Panc1 (cell line): ENCODE data around the gene IRF2BP1. TPM values are rescaled to one million over a fixed set of nuclear protein-coding genes. Genes with fewer than 3 reads are reported as not detected.

Source experiments
- ATAC-seq: fragments of 200-7000 bp; cut with Tn5 transposase; 2 replicates; pipeline ENCODE4 v1.9.1; 2020; ENCODE audit warnings: mild to moderate bottlenecking, moderate library complexity
- BruUV-seq: library from RNA; stranded (reverse); fragments of 400-500 nt; replicated peaks from 2 replicates; lab custom pipeline; 2021; lab: Mats Ljungman, UMichigan
- CTCF ChIA-PET: fragments of 300-600 bp; sonication (Branson Sonifier 250); formaldehyde crosslinking; loops from one replicate; lab custom pipeline; 2022; ENCODE audit warnings: antibody characterized with exemption; lab: Charles Lee
- POLR2A ChIA-PET: fragments of 300-600 bp; sonication (Branson Sonifier 250); formaldehyde crosslinking; loops from one replicate; lab custom pipeline; 2022; ENCODE audit warnings: antibody characterized with exemption; lab: Charles Lee
- DNase-seq: peaks from one replicate; pipeline ENCODE4 v3.0.0-alpha.2; 2010; ENCODE audit warnings: low read depth, low spot score
- H3K27ac ChIP-seq: 2 replicates; pipeline ENCODE4 v1.5.1; 2011; ENCODE audit warnings: mild to moderate bottlenecking, low read length, inconsistent platforms
- H3K27me3 ChIP-seq: fragments of 200-500 bp; sonication (Bioruptor generic); 2 replicates; pipeline ENCODE4 v1.6.0; 2014; ENCODE audit warnings: low read length, inconsistent platforms; ENCODE audit not compliant: control insufficient read depth, insufficient read depth
- H3K36me3 ChIP-seq: fragments of 200-500 bp; sonication (Bioruptor generic); 2 replicates; pipeline ENCODE4 v1.5.1; 2014; ENCODE audit warnings: inconsistent platforms, mild to moderate bottlenecking, low read length, moderate library complexity; ENCODE audit not compliant: control insufficient read depth, insufficient read depth
- H3K4me1 ChIP-seq: 2 replicates; pipeline ENCODE4 v1.5.1; 2011; ENCODE audit warnings: inconsistent platforms, mild to moderate bottlenecking, low read length, moderate library complexity; ENCODE audit not compliant: control insufficient read depth, insufficient read depth
- H3K4me3 ChIP-seq, 2 experiments: 2 replicates each; pipeline ENCODE4 v1.5.1; 2011 to 2012; ENCODE audit warnings: low read depth in 2 of 2, low read length in 2 of 2, mild to moderate bottlenecking in 2 of 2, inconsistent platforms in 1 of 2, moderate library complexity in 1 of 2
- H3K9me3 ChIP-seq: fragments of 200-500 bp; sonication (Bioruptor generic); 2 replicates; pipeline ENCODE4 v1.5.1; 2014; ENCODE audit warnings: low read depth, mild to moderate bottlenecking, inconsistent platforms, low read length, moderate library complexity; ENCODE audit not compliant: control insufficient read depth, insufficient read depth
- POLR2AphosphoS5 ChIP-seq: IDR thresholded peaks from 2 replicates; pipeline ENCODE4 v1.6.1; 2012; ENCODE audit warnings: mild to moderate bottlenecking, low read depth, low read length, moderate library complexity
- REST ChIP-seq, 2 experiments: IDR thresholded peaks; 2 replicates each; pipeline ENCODE4 v1.6.1; 2011 to 2012; ENCODE audit warnings: low read depth in 2 of 2, control low read depth in 1 of 2, low read length in 1 of 2, mild to moderate bottlenecking in 1 of 2, moderate library complexity in 1 of 2; ENCODE audit not compliant: insufficient read depth in 1 of 2
- SIN3A ChIP-seq: IDR thresholded peaks from 2 replicates; pipeline ENCODE4 v1.6.1; 2012; ENCODE audit warnings: low read depth, mild to moderate bottlenecking, low read length, moderate library complexity, borderline replicate concordance; ENCODE audit not compliant: insufficient read depth
- TCF7L2 ChIP-seq: IDR thresholded peaks from 2 replicates; pipeline ENCODE4 v1.6.1; 2011; ENCODE audit warnings: mild to moderate bottlenecking, low read depth, low read length, inconsistent platforms
- in situ Hi-C: cut with HindIII; loops from 2 replicates; pipeline ENCODE4 v1.10.0; 2016; ENCODE audit warnings: low sequenced_read_pairs, low pct_unique_long_range_greater_than_20kb
- intact Hi-C: fragments of 100-400 bp; cut with micrococcal nuclease; formaldehyde crosslinking; loops from one replicate; pipeline ENCODE4 v1.10.0; 2022; ENCODE audit not compliant: unreplicated experiment
- total RNA-seq: library from RNA; stranded (reverse); gene quantifications from one replicate; pipeline ENCODE4 v1.2.1, GENCODE V29; 2021; ENCODE audit not compliant: unreplicated experiment
- TF ChIP-seq, protein P1 (sequence below): fragments of 450-650 bp; IDR thresholded peaks from 2 replicates; pipeline ENCODE4 v1.5.1; 2017; ENCODE audit warnings: mild to moderate bottlenecking

Gene IRF2BP1
- total RNA-seq, 1 experiment from 2014 or later: 21.9 TPM

DNA sequence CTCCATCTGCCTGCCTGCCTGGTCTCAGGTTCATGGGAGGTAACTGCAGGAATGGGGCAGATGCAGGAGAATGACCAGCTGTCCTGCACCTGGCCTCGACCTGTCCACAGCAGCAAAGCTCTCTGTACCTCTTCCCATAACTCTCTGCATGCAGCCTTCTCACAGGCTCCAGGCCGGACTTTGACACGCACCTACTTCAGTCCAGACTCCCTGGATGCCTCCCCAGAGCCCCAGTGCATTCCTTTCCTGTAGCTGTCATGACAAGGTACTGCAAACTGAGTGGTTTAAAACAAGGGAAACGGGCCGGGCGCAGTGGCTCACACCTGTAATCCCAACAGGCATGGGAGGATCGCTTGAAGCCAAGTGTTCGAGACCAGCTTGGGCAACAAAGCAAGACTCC, 25.4 kb upstream of the IRF2BP1 start:
- Histone ChIP-seq H3K9me3 (no peaks in the 10 kb centered on the region), H3K27ac (no peak overlapping the region), H3K36me3 (no peaks in the 10 kb centered on the region), H3K4me3 (no peak overlapping the region), H3K27me3 (no peaks in the 10 kb centered on the region), H3K4me1 (no peaks in the 10 kb centered on the region)
- POLR2A ChIA-PET: no interaction called here
- ATAC-seq (no peak), DNase-seq (no peak)
- in situ Hi-C loops (no loop called here), intact Hi-C loops (no loop called here)
- CTCF ChIA-PET: no interaction called here
- TF ChIP-seq, protein P1, sequence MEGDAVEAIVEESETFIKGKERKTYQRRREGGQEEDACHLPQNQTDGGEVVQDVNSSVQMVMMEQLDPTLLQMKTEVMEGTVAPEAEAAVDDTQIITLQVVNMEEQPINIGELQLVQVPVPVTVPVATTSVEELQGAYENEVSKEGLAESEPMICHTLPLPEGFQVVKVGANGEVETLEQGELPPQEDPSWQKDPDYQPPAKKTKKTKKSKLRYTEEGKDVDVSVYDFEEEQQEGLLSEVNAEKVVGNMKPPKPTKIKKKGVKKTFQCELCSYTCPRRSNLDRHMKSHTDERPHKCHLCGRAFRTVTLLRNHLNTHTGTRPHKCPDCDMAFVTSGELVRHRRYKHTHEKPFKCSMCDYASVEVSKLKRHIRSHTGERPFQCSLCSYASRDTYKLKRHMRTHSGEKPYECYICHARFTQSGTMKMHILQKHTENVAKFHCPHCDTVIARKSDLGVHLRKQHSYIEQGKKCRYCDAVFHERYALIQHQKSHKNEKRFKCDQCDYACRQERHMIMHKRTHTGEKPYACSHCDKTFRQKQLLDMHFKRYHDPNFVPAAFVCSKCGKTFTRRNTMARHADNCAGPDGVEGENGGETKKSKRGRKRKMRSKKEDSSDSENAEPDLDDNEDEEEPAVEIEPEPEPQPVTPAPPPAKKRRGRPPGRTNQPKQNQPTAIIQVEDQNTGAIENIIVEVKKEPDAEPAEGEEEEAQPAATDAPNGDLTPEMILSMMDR: no peak
- no peak for TF ChIP-seq TCF7L2
- no peak for TF ChIP-seq POLR2AphosphoS5
- TF ChIP-seq REST (IDR thresholded peaks at IDR 0.05; ENCODE audit: insufficient read depth in 1 of 2, low read depth in 2 of 2, low read length in 1 of 2): no peak
- no peak for TF ChIP-seq SIN3A
- no TSS peak for BruUV-seq

DNA sequence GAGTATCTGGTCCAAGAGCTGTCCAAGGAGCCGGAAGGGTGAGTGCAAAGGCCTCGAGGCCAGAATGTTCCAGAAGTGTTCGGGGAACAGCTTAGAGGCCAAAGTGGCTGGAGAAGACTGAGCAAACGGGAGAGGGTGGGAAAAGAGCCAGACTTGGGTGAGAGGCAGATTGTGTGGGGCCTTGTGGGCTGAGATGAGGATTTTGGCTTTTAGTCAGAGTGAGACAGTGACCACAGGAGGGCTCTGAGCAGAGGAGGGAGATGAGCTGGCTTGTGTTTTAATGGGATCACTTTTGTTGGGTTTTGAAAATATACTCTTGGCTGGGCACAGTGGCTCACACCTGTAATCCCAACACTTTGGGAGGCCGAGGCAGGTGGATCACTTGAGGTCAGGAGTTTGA, 23.0 kb upstream of the IRF2BP1 start:
- ATAC-seq (no peak), DNase-seq (no peak)
- no peak overlapping the region for H3K27ac ChIP-seq
- ChIA-PET CTCF (no interaction called here), POLR2A (interaction anchor here (0.5 kb wide), 1 partner anchor 328 kb away, joined by 3 read pairs; no protein-coding TSS in a partner anchor)
- no peaks in the 10 kb centered on the region for H3K36me3 ChIP-seq
- H3K4me3 ChIP-seq: no peak overlapping the region
- intact Hi-C loops (no loop called here), in situ Hi-C loops (no loop called here)
- BruUV-seq: no TSS peak
- H3K4me1 ChIP-seq: no peaks in the 10 kb centered on the region
- TF ChIP-seq REST (IDR thresholded peaks at IDR 0.05; ENCODE audit: insufficient read depth in 1 of 2, low read depth in 2 of 2, low read length in 1 of 2): no peak
- H3K9me3 ChIP-seq: no peaks in the 10 kb centered on the region
- no peaks in the 10 kb centered on the region for H3K27me3 ChIP-seq
